Endodermal cell (in vitro differentiated cells): Measurements from ENCODE around the gene FERMT3. TPM values are rescaled to one million over a fixed set of nuclear protein-coding genes. Genes with fewer than 3 reads are reported as not detected.

Experiments
- DNase-seq: peaks from one replicate; pipeline ENCODE4 v3.0.0-alpha.2; 2017
- H3K27ac ChIP-seq: 2 replicates; pipeline ENCODE4 v1.5.1; 2013; ENCODE audit warnings: mild to moderate bottlenecking, low read depth, low read length, moderate library complexity
- H3K27me3 ChIP-seq: 2 replicates; pipeline ENCODE4 v1.6.1; 2013; ENCODE audit warnings: mild to moderate bottlenecking, low read length, moderate library complexity; ENCODE audit not compliant: insufficient read depth, control insufficient read depth, poor library complexity, severe bottlenecking
- H3K36me3 ChIP-seq: 2 replicates; pipeline ENCODE4 v1.7.0; 2013; ENCODE audit warnings: mild to moderate bottlenecking, low read length, moderate library complexity; ENCODE audit not compliant: control insufficient read depth, insufficient read depth
- H3K4me1 ChIP-seq: one replicate; pipeline ENCODE4 v1.7.0; 2013; ENCODE audit warnings: low read length; ENCODE audit not compliant: control insufficient read depth, insufficient read depth
- H3K4me3 ChIP-seq: 2 replicates; pipeline ENCODE4 v1.5.1; 2013; ENCODE audit warnings: mild to moderate bottlenecking, low read length, moderate library complexity
- H3K9ac ChIP-seq: 2 replicates; pipeline ENCODE4 v1.6.1; 2013; ENCODE audit warnings: mild to moderate bottlenecking, low read length, moderate library complexity; ENCODE audit not compliant: poor library complexity, severe bottlenecking; ENCODE audit errors: extremely low read depth
- H3K9me3 ChIP-seq: 2 replicates; pipeline ENCODE4 v1.6.1; 2013; ENCODE audit warnings: mild to moderate bottlenecking, low read length, moderate library complexity; ENCODE audit not compliant: control insufficient read depth
- H3K27ac Mint-ChIP-seq: 2 replicates; pipeline ENCODE4 v1.8.0; 2020; ENCODE audit warnings: mixed read lengths
- H3K27me3 Mint-ChIP-seq: 2 replicates; pipeline ENCODE4 v1.8.0; 2021; ENCODE audit warnings: mild to moderate bottlenecking, mixed read lengths; ENCODE audit not compliant: insufficient read depth
- H3K36me3 Mint-ChIP-seq: 2 replicates; pipeline ENCODE4 v1.8.0; 2020; ENCODE audit warnings: low read depth, mixed read lengths
- H3K4me1 Mint-ChIP-seq: 2 replicates; pipeline ENCODE4 v1.8.0; 2020; ENCODE audit warnings: mixed read lengths
- H3K4me3 Mint-ChIP-seq: 2 replicates; pipeline ENCODE4 v1.8.0; 2020; ENCODE audit warnings: mild to moderate bottlenecking, moderate library complexity, mixed read lengths
- H3K9me3 Mint-ChIP-seq: 2 replicates; pipeline ENCODE4 v1.8.0; 2020; ENCODE audit warnings: mild to moderate bottlenecking, mixed read lengths
- CTCF ChIP-seq: fragments of 200-600 bp; sonication (generic); conservative IDR thresholded peaks from 2 replicates; pipeline ENCODE4 v1.5.0; 2021; ENCODE audit warnings: antibody characterized with exemption, mild to moderate bottlenecking
- WGBS, 2 experiments: methylation state at CpG; one replicate each; pipeline versions ENCODE4 v1.1.5 to v1.1.7; 2013; ENCODE audit warnings: missing lambda C conversion rate in 2 of 2, mixed read lengths in 1 of 2; ENCODE audit not compliant: insufficient coverage in 1 of 2, insufficient read length in 1 of 2; 5-methylcytosine and 5-hydroxymethylcytosine counted together
- total RNA-seq, 2 donors: library from RNA; stranded (reverse); fragmentation: NEBNext Ultra II Directional in 1 of 2; extraction: Animal tissue kit (Norgen Biotek cat#: 25700) in 1 of 2; gene quantifications; 2 replicates in 1 of 2; 3 replicates in 1 of 2; pipeline ENCODE4 v1.2.1, GENCODE V29; 2021

Gene FERMT3
- total RNA-seq, 2 donors from 2014 or later = 4.2 to 5.3 TPM

- Mint-ChIP-seq H3K4me1 (peaks cover 10% of the 10 kb centered on the region), H3K9me3 (no peaks in the 10 kb centered on the region), H3K36me3 (peaks cover 12% of the 10 kb centered on the region), H3K27me3 (no peaks in the 10 kb centered on the region), H3K4me3 (no peak overlapping the region), H3K27ac (peak overlapping the region; percentile 99)
- peaks cover 6% of the 10 kb centered on the region for H3K4me1 ChIP-seq
- H3K36me3 ChIP-seq = peaks cover 16% of the 10 kb centered on the region
- peak; percentile 61 for TF ChIP-seq CTCF
- H3K27me3 ChIP-seq = no peaks in the 10 kb centered on the region
- H3K4me3 ChIP-seq = peak overlapping the region; percentile 92
- H3K27ac ChIP-seq = peak overlapping the region; percentile 92
- H3K9ac ChIP-seq = peak overlapping the region; percentile 81
- 0 to 1% methylated on average over 31 to 52 of the region's 52 CpGs for WGBS, 2 experiments
- no peaks in the 10 kb centered on the region for H3K9me3 ChIP-seq
- DNase-seq = no peak
These were observed 21.3 kb upstream of the FERMT3 start for GRCh38 chr11:64185175-64185692.

GRCh38 chr11:64185693-64186491 is 20.6 kb upstream of the FERMT3 start, which contains the start of gene STIP1:
Gene STIP1, plus strand, starts transcription at chr11:64186171. Its CDS starts 91 bp downstream, at chr11:64186262.
- peak; percentile 100 for DNase-seq
- peak within 1 kb of the TSS; percentile 92 for H3K27ac ChIP-seq
- H3K36me3 ChIP-seq = peaks cover 23% of the 10 kb centered on the region
- Mint-ChIP-seq H3K27ac (peak within 1 kb of the TSS; percentile 99), H3K27me3 (no peaks in the 10 kb centered on the region), H3K9me3 (no peaks in the 10 kb centered on the region), H3K4me1 (peaks cover 10% of the 10 kb centered on the region), H3K4me3 (no peak within 1 kb of the TSS), H3K36me3 (peaks cover 16% of the 10 kb centered on the region)
- H3K9ac ChIP-seq = peak within 1 kb of the TSS; percentile 81
- WGBS, 2 experiments = 0 to 1% methylated on average over 30 to 74 of the region's 74 CpGs
- peak; percentile 52 for TF ChIP-seq CTCF
- H3K9me3 ChIP-seq = no peaks in the 10 kb centered on the region
- peaks cover 6% of the 10 kb centered on the region for H3K4me1 ChIP-seq
- H3K4me3 ChIP-seq = peak within 1 kb of the TSS; percentile 92
- H3K27me3 ChIP-seq = no peaks in the 10 kb centered on the region

- H3K27ac Mint-ChIP-seq = no peak overlapping the region
- H3K9me3 Mint-ChIP-seq = no peaks in the 10 kb centered on the region
- Histone ChIP-seq H3K4me1 (peaks cover 4% of the 10 kb centered on the region), H3K9ac (no peak overlapping the region), H3K27ac (peak overlapping the region; percentile 89), H3K4me3 (no peak overlapping the region), H3K36me3 (peaks cover 25% of the 10 kb centered on the region), H3K27me3 (no peaks in the 10 kb centered on the region), H3K9me3 (no peaks in the 10 kb centered on the region)
- no peak overlapping the region for H3K4me3 Mint-ChIP-seq
- peaks cover 19% of the 10 kb centered on the region for H3K36me3 Mint-ChIP-seq
- H3K4me1 Mint-ChIP-seq = peaks cover 6% of the 10 kb centered on the region
- H3K27me3 Mint-ChIP-seq = no peaks in the 10 kb centered on the region
- no peak for TF ChIP-seq CTCF
- 2 to 3% methylated on average over 22 to 48 of the region's 48 CpGs for WGBS, 2 experiments
- DNase-seq = no peak
These were observed 19.9 kb upstream of the FERMT3 start for GRCh38 chr11:64186492-64187165.
